ENCODE measurements around the gene NINJ2. TPM values are rescaled to one million over a fixed set of nuclear protein-coding genes. Genes with fewer than 3 reads are reported as not detected.

The NINJ2 gene
- not detected for total RNA-seq

GRCh38 chr12:663293-663871, at the start of gene NINJ2:
Gene NINJ2 (minus strand): TSS chr12:663445. CDS start chr12:663360, 85 bp downstream.

Small RNA genes within 50 kb of the gene (small RNA-seq; reads per million reads assigned to genes)
- gene RNU7-103P = 0 reads per million in 2 donors

Other genes with a start within 250 kb of the NINJ2 start
- 1 to 10 TPM in 1 of 2 donors, under 1 TPM in 1; 0.33 to 1.0 TPM for gene B4GALNT3, start 203.5 kb downstream of the NINJ2 start, total RNA-seq
- gene WNK1, start 89.1 kb upstream of the NINJ2 start, total RNA-seq = 10 to 100 TPM; 78.8 to 95.2 TPM

All from melanocyte of skin (primary cell).